WTC11 (cell line): ENCODE measurements around the gene MRO. TPM values are rescaled to one million over a fixed set of nuclear protein-coding genes. Genes with fewer than 3 reads are reported as not detected.

Experiments
- ATAC-seq: fragments of 200-7000 bp; cut with Tn5 transposase; 2 replicates; pipeline ENCODE4 v1.10.0; 2021; ENCODE audit warnings: mild to moderate bottlenecking, moderate library complexity
- CTCF ChIA-PET: fragments of 300-600 bp; sonication (Branson Sonifier 250); formaldehyde crosslinking; loops from one replicate; lab custom pipeline; 2021; ENCODE audit warnings: antibody characterized with exemption; lab: Charles Lee
- POLR2A ChIA-PET: fragments of 350-600 bp; sonication (Branson Sonifier 250); formaldehyde crosslinking; loops from one replicate; lab custom pipeline; 2021; ENCODE audit warnings: antibody characterized with exemption; lab: Charles Lee
- DNase-seq: peaks from one replicate; pipeline ENCODE4 v3.0.0; 2021; ENCODE audit warnings: low spot score
- H3K27ac Mint-ChIP-seq: 2 replicates; pipeline ENCODE4 v1.8.0; 2021; ENCODE audit warnings: mixed read lengths
- H3K27me3 Mint-ChIP-seq: 2 replicates; pipeline ENCODE4 v1.8.0; 2021; ENCODE audit warnings: low read depth, mild to moderate bottlenecking, moderate library complexity, mixed read lengths
- H3K36me3 Mint-ChIP-seq: 2 replicates; pipeline ENCODE4 v1.8.0; 2021; ENCODE audit warnings: mixed read lengths
- H3K4me1 Mint-ChIP-seq: 2 replicates; pipeline ENCODE4 v1.8.0; 2022; ENCODE audit warnings: mixed read lengths
- H3K4me3 Mint-ChIP-seq: 2 replicates; pipeline ENCODE4 v1.8.0; 2021; ENCODE audit warnings: mild to moderate bottlenecking, moderate library complexity, mixed read lengths
- H3K9me3 Mint-ChIP-seq: 2 replicates; pipeline ENCODE4 v1.8.0; 2021; ENCODE audit warnings: mixed read lengths
- AFF4 ChIP-seq: sonication (generic); formaldehyde crosslinking; IDR thresholded peaks from 2 replicates; pipeline ENCODE4 v1.8.1; 2023; ENCODE audit warnings: mild to moderate bottlenecking, missing genetic modification reagents, borderline replicate concordance
- ATF1 ChIP-seq: sonication (generic); formaldehyde crosslinking; IDR thresholded peaks from 2 replicates; pipeline ENCODE4 v1.8.1; 2023; ENCODE audit warnings: mild to moderate bottlenecking, moderate library complexity, missing genetic modification reagents
- ATF2 ChIP-seq: sonication (generic); formaldehyde crosslinking; IDR thresholded peaks from 2 replicates; pipeline ENCODE4 v1.8.1; 2022; ENCODE audit warnings: low read depth, missing genetic modification reagents, borderline replicate concordance
- CREM ChIP-seq: sonication (generic); formaldehyde crosslinking; IDR thresholded peaks from 2 replicates; pipeline ENCODE4 v1.8.1; 2022; ENCODE audit warnings: mild to moderate bottlenecking, missing genetic modification reagents, moderate library complexity
- CTCF ChIP-seq: fragments of 200-600 bp; IDR thresholded peaks from 2 replicates; pipeline ENCODE4 v1.8.0; 2022; ENCODE audit warnings: antibody characterized with exemption
- EMX1 ChIP-seq: fragments of 250-450 bp; sonication (Bioruptor Pico); IDR thresholded peaks from 2 replicates; pipeline ENCODE4 v1.8.0; 2021; ENCODE audit warnings: mild to moderate bottlenecking
- ETV6 ChIP-seq: sonication (generic); formaldehyde crosslinking; IDR thresholded peaks from 2 replicates; pipeline ENCODE4 v1.8.1; 2022; ENCODE audit warnings: mild to moderate bottlenecking, missing genetic modification reagents
- IRF1 ChIP-seq: sonication (generic); formaldehyde crosslinking; IDR thresholded peaks from 2 replicates; pipeline ENCODE4 v1.8.0; 2023; ENCODE audit warnings: missing genetic modification reagents
- JUN ChIP-seq: sonication (generic); formaldehyde crosslinking; IDR thresholded peaks from 2 replicates; pipeline ENCODE4 v1.8.0; 2023; ENCODE audit warnings: mild to moderate bottlenecking, missing genetic modification reagents
- MAX ChIP-seq: sonication (generic); formaldehyde crosslinking; IDR thresholded peaks from 2 replicates; pipeline ENCODE4 v1.8.0; 2022; ENCODE audit warnings: mild to moderate bottlenecking, missing genetic modification reagents
- NR2C2 ChIP-seq: sonication (generic); formaldehyde crosslinking; IDR thresholded peaks from 2 replicates; pipeline ENCODE4 v1.8.0; 2022; ENCODE audit warnings: mild to moderate bottlenecking, missing genetic modification reagents
- SMAD3 ChIP-seq: sonication (generic); formaldehyde crosslinking; IDR thresholded peaks from 2 replicates; pipeline ENCODE4 v1.8.0; 2022; ENCODE audit warnings: missing genetic modification reagents, mild to moderate bottlenecking, borderline replicate concordance
- SOX15 ChIP-seq: fragments of 250-450 bp; sonication (Bioruptor Pico); IDR thresholded peaks from 2 replicates; pipeline ENCODE4 v1.9.0; 2021; ENCODE audit warnings: mild to moderate bottlenecking
- TCF7 ChIP-seq: sonication (generic); formaldehyde crosslinking; IDR thresholded peaks from 2 replicates; pipeline ENCODE4 v1.8.0; 2022; ENCODE audit warnings: mild to moderate bottlenecking, low read depth, missing genetic modification reagents, moderate library complexity
- ZNF263 ChIP-seq: sonication (generic); formaldehyde crosslinking; IDR thresholded peaks from 2 replicates; pipeline ENCODE4 v1.8.1; 2022; ENCODE audit warnings: low read depth, mild to moderate bottlenecking, moderate library complexity, missing genetic modification reagents
- ZNF281 ChIP-seq: sonication (generic); formaldehyde crosslinking; IDR thresholded peaks from 2 replicates; pipeline ENCODE4 v1.8.0; 2023; ENCODE audit warnings: mild to moderate bottlenecking, missing genetic modification reagents
- ZNF396 ChIP-seq: fragments of 250-450 bp; sonication (Bioruptor Pico); IDR thresholded peaks from 2 replicates; pipeline ENCODE4 v1.8.0; 2021; ENCODE audit warnings: mild to moderate bottlenecking, moderate library complexity, borderline replicate concordance
- ZNF423 ChIP-seq: fragments of 250-450 bp; sonication (Bioruptor Pico); IDR thresholded peaks from 2 replicates; pipeline ENCODE4 v2.1.2; 2022; ENCODE audit warnings: mild to moderate bottlenecking, moderate library complexity
- total RNA-seq: library from RNA; stranded (reverse); gene quantifications from 3 replicates; pipeline ENCODE4 v1.2.3, GENCODE V29; 2021

The MRO gene
- total RNA-seq, 1 experiment from 2014 or later, result 2.1 TPM

- no peak for TF ChIP-seq CREM (CRISPR knock-in tag)
- TF ChIP-seq TCF7 (CRISPR knock-in tag), result no peak
- no peak for TF ChIP-seq ATF1 (CRISPR knock-in tag)
- no peak for TF ChIP-seq JUN (CRISPR knock-in tag)
- TF ChIP-seq ATF2 (CRISPR knock-in tag), result no peak
- no peak for TF ChIP-seq EMX1 (CRISPR knock-in tag)
- TF ChIP-seq MAX (CRISPR knock-in tag), result no peak
- TF ChIP-seq CTCF, result no peak
- TF ChIP-seq AFF4 (CRISPR knock-in tag), result no peak
Observed at GRCh38 chr18:50848061-50848551, 28.3 kb upstream of the MRO start (continued).

- DNase-seq, result no peak
- ATAC-seq, result no peak
- Mint-ChIP-seq H3K27me3 (no peaks in the 10 kb centered on the region), H3K4me1 (no peaks in the 10 kb centered on the region), H3K36me3 (no peaks in the 10 kb centered on the region), H3K9me3 (no peaks in the 10 kb centered on the region), H3K4me3 (no peak overlapping the region), H3K27ac (no peak overlapping the region)
- CTCF ChIA-PET, result interaction anchor here (0.7 kb wide), 1 partner anchor 731 kb away, joined by 4 read pairs; no protein-coding TSS in a partner anchor
- no peak for TF ChIP-seq SOX15
- no peak for TF ChIP-seq SMAD3
- TF ChIP-seq ZNF396 (CRISPR knock-in tag), result no peak
- POLR2A ChIA-PET, result interaction anchor here (0.7 kb wide), 1 partner anchor 31 kb away, joined by 4 read pairs; no protein-coding TSS in a partner anchor
Observed at GRCh38 chr18:50847192-50847591, 27.4 kb upstream of the MRO start.

GRCh38 chr18:50844960-50845359 is 25.1 kb upstream of the MRO start:
- no peaks in the 10 kb centered on the region for H3K36me3 Mint-ChIP-seq
- ATAC-seq, result no peak
- H3K9me3 Mint-ChIP-seq, result no peaks in the 10 kb centered on the region
- no peak overlapping the region for H3K27ac Mint-ChIP-seq
- no peaks in the 10 kb centered on the region for H3K27me3 Mint-ChIP-seq
- H3K4me1 Mint-ChIP-seq, result no peaks in the 10 kb centered on the region
- POLR2A ChIA-PET, result no interaction called here
- no peak for DNase-seq
- H3K4me3 Mint-ChIP-seq, result no peak overlapping the region
- CTCF ChIA-PET, result no interaction called here
- TF ChIP-seq MAX (CRISPR knock-in tag), result no peak
- no peak for TF ChIP-seq ETV6 (CRISPR knock-in tag)
- TF ChIP-seq AFF4 (CRISPR knock-in tag), result no peak
- no peak for TF ChIP-seq NR2C2
- TF ChIP-seq TCF7 (CRISPR knock-in tag), result no peak
- TF ChIP-seq ZNF281 (CRISPR knock-in tag), result no peak
- TF ChIP-seq ZNF263 (CRISPR knock-in tag), result no peak
- no peak for TF ChIP-seq IRF1 (CRISPR knock-in tag)
- no peak for TF ChIP-seq ZNF423 (CRISPR knock-in tag)
